Midbrain (tissue), 1 donor: ENCODE results near the gene AP1B1.

Experiments
- DNase-seq: peaks from one replicate; lab custom pipeline; 2025; lab: John Stamatoyannopoulos, UW

AP1B1 gene

GRCh38 chr22:29300807-29301601 is 87.4 kb downstream of the AP1B1 start:
- DNase-seq: no peak

- no peak for DNase-seq
These were observed 87.9 kb downstream of the AP1B1 start for GRCh38 chr22:29300467-29300806.

- no peak for DNase-seq
These were observed 89.1 kb downstream of the AP1B1 start for GRCh38 chr22:29299136-29299900.

GRCh38 chr22:29298641-29299040 is 89.7 kb downstream of the AP1B1 start:
- no peak for DNase-seq

- DNase-seq: no peak
These were observed 96.0 kb downstream of the AP1B1 start for GRCh38 chr22:29292379-29292778.

GRCh38 chr22:29291215-29291614 is 97.2 kb downstream of the AP1B1 start:
- DNase-seq: peak; percentile 48

GRCh38 chr22:29290061-29290460 is 98.3 kb downstream of the AP1B1 start:
- DNase-seq: no peak

GRCh38 chr22:29288837-29289236 is 99.5 kb downstream of the AP1B1 start:
- no peak for DNase-seq

- no peak for DNase-seq
These were observed 104.2 kb downstream of the AP1B1 start for GRCh38 chr22:29284196-29284595.

GRCh38 chr22:29277927-29278326 is 110.4 kb downstream of the AP1B1 start:
- DNase-seq: no peak
